ENCODE data around the gene MOGAT2.

DNA sequence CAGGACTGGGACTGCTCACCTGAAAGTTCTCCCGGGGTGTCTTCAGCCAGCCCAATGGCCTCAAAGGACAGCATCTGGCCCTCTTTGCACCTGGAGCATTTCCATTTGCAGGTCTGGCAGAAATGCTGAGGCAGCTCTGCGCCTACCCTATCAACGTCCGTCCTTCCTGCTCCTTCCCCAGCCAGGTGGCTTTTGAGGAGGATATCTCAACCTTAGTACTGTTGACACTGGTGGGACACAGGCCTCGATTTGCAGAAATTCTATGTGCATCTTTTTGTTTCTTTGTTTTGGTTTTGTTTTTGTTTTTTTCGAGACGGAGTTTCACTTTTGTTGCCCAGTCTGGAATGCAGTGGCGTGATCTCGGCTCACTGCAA lies 5.0 kb downstream of the MOGAT2 start:
- TF ChIP-seq, protein P1, sequence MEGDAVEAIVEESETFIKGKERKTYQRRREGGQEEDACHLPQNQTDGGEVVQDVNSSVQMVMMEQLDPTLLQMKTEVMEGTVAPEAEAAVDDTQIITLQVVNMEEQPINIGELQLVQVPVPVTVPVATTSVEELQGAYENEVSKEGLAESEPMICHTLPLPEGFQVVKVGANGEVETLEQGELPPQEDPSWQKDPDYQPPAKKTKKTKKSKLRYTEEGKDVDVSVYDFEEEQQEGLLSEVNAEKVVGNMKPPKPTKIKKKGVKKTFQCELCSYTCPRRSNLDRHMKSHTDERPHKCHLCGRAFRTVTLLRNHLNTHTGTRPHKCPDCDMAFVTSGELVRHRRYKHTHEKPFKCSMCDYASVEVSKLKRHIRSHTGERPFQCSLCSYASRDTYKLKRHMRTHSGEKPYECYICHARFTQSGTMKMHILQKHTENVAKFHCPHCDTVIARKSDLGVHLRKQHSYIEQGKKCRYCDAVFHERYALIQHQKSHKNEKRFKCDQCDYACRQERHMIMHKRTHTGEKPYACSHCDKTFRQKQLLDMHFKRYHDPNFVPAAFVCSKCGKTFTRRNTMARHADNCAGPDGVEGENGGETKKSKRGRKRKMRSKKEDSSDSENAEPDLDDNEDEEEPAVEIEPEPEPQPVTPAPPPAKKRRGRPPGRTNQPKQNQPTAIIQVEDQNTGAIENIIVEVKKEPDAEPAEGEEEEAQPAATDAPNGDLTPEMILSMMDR (IDR thresholded peaks at IDR 0.05): no peak
- no peak for TF ChIP-seq EZH2 (IDR thresholded peaks at IDR 0.05)
- no peak for TF ChIP-seq EZH2phosphoT487 (IDR thresholded peaks at IDR 0.05)
